HepG2 (cell line): ENCODE results near the gene SNCA. TPM values are rescaled to one million over a fixed set of nuclear protein-coding genes. Genes with fewer than 3 reads are reported as not detected.
A peak's percentile ranks its signal among the peaks of the same experiment; 100 is the strongest.

Experiments
- ATAC-seq: fragments of 200-7000 bp; cut with Tn5 transposase; 3 replicates; pipeline ENCODE4 v1.9.1; 2020; ENCODE audit warnings: mild to moderate bottlenecking, moderate library complexity
- BruUV-seq: library from RNA; stranded (reverse); fragments of 400-500 nt; replicated peaks from 2 replicates; lab custom pipeline; 2021; lab: Mats Ljungman, UMichigan
- CTCF ChIA-PET: fragments of 300-600 bp; formaldehyde crosslinking; extraction: SDS; loops from one replicate; lab custom pipeline; 2021; ENCODE audit warnings: low total read pairs, inconsistent platforms, low intra/inter-chr PET ratio; lab: Yijun Ruan, JAX
- POLR2A ChIA-PET: fragments of 350-600 bp; sonication (Branson Sonifier 250); formaldehyde crosslinking; loops from one replicate; lab custom pipeline; 2020; ENCODE audit warnings: antibody characterized with exemption, inconsistent platforms; lab: Yijun Ruan, JAX
- DNase-seq: peaks from one replicate; pipeline ENCODE4 v3.0.0-alpha.2; 2015; ENCODE audit warnings: low spot score
- FAIRE-seq: peaks from 3 replicates; lab custom pipeline; 2011; peaks lifted over from hg19 to GRCh38; lab: Jason Lieb, UNC
- H2AFZ ChIP-seq: one replicate; pipeline ENCODE4 v1.6.1; 2011; ENCODE audit warnings: low read length, inconsistent platforms
- H3K27ac ChIP-seq: fragments of 300-600 bp; 3 replicates; pipeline ENCODE4 v1.8.0; 2011; ENCODE audit warnings: mixed run types, mild to moderate bottlenecking, mixed read lengths, low read length, inconsistent platforms; ENCODE audit not compliant: insufficient read depth; ENCODE audit errors: extremely low read length
- H3K27me3 ChIP-seq, 2 experiments: fragments of 200-600 bp in 1 of 2; 2 replicates in 1 of 2; 3 replicates in 1 of 2; pipeline versions ENCODE4 v1.6.0 to v1.8.0; 2011; ENCODE audit warnings: low read length in 2 of 2, mild to moderate bottlenecking in 2 of 2, moderate library complexity in 2 of 2, inconsistent platforms in 1 of 2; ENCODE audit not compliant: insufficient read depth in 2 of 2, control insufficient read depth in 1 of 2
- H3K36me3 ChIP-seq, 2 experiments: fragments of 200-600 bp in 1 of 2; replicated peaks in 1 of 2; 2 replicates in 1 of 2; 3 replicates in 1 of 2; pipeline versions ENCODE4 v1.5.1 to v1.8.0; 2011; ENCODE audit warnings: low read length in 2 of 2, inconsistent platforms in 1 of 2; ENCODE audit not compliant: insufficient read depth in 2 of 2, control insufficient read depth in 1 of 2
- H3K4me1 ChIP-seq: 2 replicates; pipeline ENCODE4 v1.5.1; 2012; ENCODE audit warnings: low read length, inconsistent platforms; ENCODE audit not compliant: insufficient read depth
- H3K4me2 ChIP-seq: 2 replicates; pipeline ENCODE4 v1.6.0; 2011; ENCODE audit warnings: low read depth, low read length, inconsistent platforms
- H3K4me3 ChIP-seq, 3 experiments: fragments of 200-600 bp in 1 of 3; sonication (generic), shearing (Covaris generic) in 1 of 3; replicated peaks in 1 of 3; 2 replicates each; pipeline ENCODE4 v1.5.1; 2011 to 2016; ENCODE audit warnings: low read length in 3 of 3, inconsistent platforms in 2 of 3, low read depth in 2 of 3, mild to moderate bottlenecking in 2 of 3, control low read depth in 1 of 3, mixed read lengths in 1 of 3; ENCODE audit not compliant: insufficient read depth in 1 of 3
- H3K79me2 ChIP-seq: one replicate; pipeline ENCODE4 v1.6.1; 2011; ENCODE audit warnings: low read length, inconsistent platforms; ENCODE audit not compliant: insufficient read depth
- H3K9ac ChIP-seq: 2 replicates; pipeline ENCODE4 v1.6.0; 2011; ENCODE audit warnings: mild to moderate bottlenecking, low read depth, low read length, inconsistent platforms; ENCODE audit not compliant: insufficient read depth
- H3K9me3 ChIP-seq: 2 replicates; pipeline ENCODE4 v1.5.1; 2012; ENCODE audit warnings: mild to moderate bottlenecking, low read length
- H4K20me1 ChIP-seq: 2 replicates; pipeline ENCODE4 v1.6.0; 2011; ENCODE audit warnings: inconsistent platforms, mild to moderate bottlenecking, low read length, moderate library complexity; ENCODE audit not compliant: insufficient read depth
- CEBPB ChIP-seq: IDR thresholded peaks from 2 replicates; pipeline ENCODE4 v1.6.1; 2011; ENCODE audit warnings: low read depth, low read length, improper control_type of control experiment, borderline replicate concordance
- CEBPG ChIP-seq: IDR thresholded peaks from 2 replicates; pipeline ENCODE4 v1.6.1; 2016
- FIP1L1 ChIP-seq: fragments of 200-400 bp; formaldehyde crosslinking; IDR thresholded peaks from 2 replicates; pipeline ENCODE4 v1.6.1; 2018; ENCODE audit warnings: low read depth, mild to moderate bottlenecking, low read length, moderate library complexity, borderline replicate concordance; ENCODE audit not compliant: insufficient read depth
- SAP130 ChIP-seq: IDR thresholded peaks from 2 replicates; pipeline ENCODE4 v1.6.1; 2016; ENCODE audit warnings: low read depth
- TEF ChIP-seq: sonication (generic); formaldehyde crosslinking; IDR thresholded peaks from 2 replicates; pipeline ENCODE4 v1.5.0; 2020; ENCODE audit warnings: missing genetic modification reagents
- THAP11 ChIP-seq: IDR thresholded peaks from 2 replicates; pipeline ENCODE4 v1.6.1; 2016; ENCODE audit warnings: missing biosample characterization, missing genetic modification reagents
- ZFX ChIP-seq: sonication (generic); formaldehyde crosslinking; IDR thresholded peaks from 2 replicates; pipeline ENCODE4 v1.4.0; 2020; ENCODE audit warnings: mild to moderate bottlenecking, low read depth, missing genetic modification reagents, moderate library complexity
- ZNF484 ChIP-seq: sonication (generic); formaldehyde crosslinking; IDR thresholded peaks from 2 replicates; pipeline ENCODE4 v1.5.1; 2020; ENCODE audit warnings: mild to moderate bottlenecking, low read depth, missing genetic modification reagents, borderline replicate concordance
- WGBS: methylation state at CpG from one replicate; pipeline ENCODE4 v1.1.6; 2017; ENCODE audit warnings: low lambda C conversion rate; 5-methylcytosine and 5-hydroxymethylcytosine counted together
- in situ Hi-C: cut with HindIII; loops from 2 replicates; pipeline ENCODE4 v1.10.0; 2017; ENCODE audit warnings: low pct_unique_long_range_greater_than_20kb; ENCODE audit not compliant: extremely low pct_ligation_motif_present
- intact Hi-C: fragments of 100-400 bp; cut with micrococcal nuclease; formaldehyde crosslinking; loops from one replicate; pipeline ENCODE4 v1.10.0; 2022; ENCODE audit not compliant: unreplicated experiment
- polyA plus RNA-seq, 8 experiments: library from polyadenylated mRNA; depleted of rRNA in 3 of 8; stranded (reverse) in 7 of 8; unstranded in 1 of 8; fragments of >200 nt; fragmentation: Illumina TruSeq in 4 of 8; extraction: Trizol in 4 of 8; gene quantifications; 2 replicates each; pipeline versions ENCODE4 v1.2.1 to v1.2.3, GENCODE V29; 2011 to 2016; ENCODE audit warnings: low read depth in 4 of 8, missing spikeins in 1 of 8, mixed read lengths in 1 of 8; ENCODE audit not compliant: insufficient read depth in 1 of 8
- total RNA-seq, 5 experiments: library from RNA; depleted of rRNA; stranded (reverse); fragments of >200 nt; fragmentation: Illumina TruSeq; extraction: Trizol; gene quantifications; 2 replicates each; pipeline ENCODE4 v1.2.3, GENCODE V29; 2016; ENCODE audit warnings: low read depth in 1 of 5

Gene SNCA
- total and polyA plus RNA-seq, 2 of the 13 experiments (the other 11 are each of a cell fraction or from before 2014, with no cell fraction given) = not detected

- CTCF ChIA-PET = no interaction called here
- ATAC-seq (peak; percentile 19; the same call in 1 of the 3 replicates), DNase-seq (peak; percentile 18), FAIRE-seq (no peak)
- H3K4me1 ChIP-seq = peaks cover 36% of the 10 kb centered on the region
- peak overlapping the region; percentile 79; the same call in 1 of the 2 replicates for H3K9ac ChIP-seq
- H3K27ac ChIP-seq = peak overlapping the region; percentile 72
- H3K4me2 ChIP-seq = peak overlapping the region; percentile 69
- H2AFZ ChIP-seq = no peak overlapping the region
- POLR2A ChIA-PET = no interaction called here
- H3K27me3 ChIP-seq = no peaks in the 10 kb centered on the region
- peaks cover 0 to 2% of the 10 kb centered on the region in 2 experiments; a peak in 1 of 5 replicates for H3K36me3 ChIP-seq
- intact Hi-C loops = loop anchor here (2.0 kb wide), 1 partner anchor 570 kb away; no protein-coding TSS in a partner anchor
- no peaks in the 10 kb centered on the region for H3K9me3 ChIP-seq
- peak overlapping the region; percentile 52 to 79 (median 64) for H3K4me3 ChIP-seq
- TF ChIP-seq FIP1L1 (no peak), TEF (CRISPR knock-in tag) (no peak; the same call in 1 of the 2 replicates), ZFX (CRISPR knock-in tag) (peak; percentile 25; the same call in 1 of the 2 replicates), ZNF484 (CRISPR knock-in tag) (no peak), THAP11 (peak; percentile 18; the same call in 1 of the 2 replicates), CEBPB (0 out of 2 replicates have a peak, but pooled peaks have one; percentile 9), SAP130 (CRISPR knock-in tag) (peak; percentile 19; the same call in 1 of the 2 replicates), CEBPG (peak; percentile 69)
- in situ Hi-C loops = no loop called here
- no peaks in the 10 kb centered on the region for H4K20me1 ChIP-seq
- peaks cover 27% of the 10 kb centered on the region for H3K79me2 ChIP-seq
- BruUV-seq = no TSS peak
- 18% methylated on average over 2 of the region's 2 CpGs for WGBS
These were observed 154.2 kb downstream of the SNCA start for GRCh38 chr4:89682808-89683207.
